PC-9 (cell line): ENCODE results near the gene SPAG17. TPM values are rescaled to one million over a fixed set of nuclear protein-coding genes. Genes with fewer than 3 reads are reported as not detected.

Source experiments
- BruUV-seq: library from RNA; stranded (reverse); fragments of 400-500 nt; replicated peaks from 2 replicates; lab custom pipeline; 2021; lab: Mats Ljungman, UMichigan
- CTCF ChIA-PET: fragments of 300-600 bp; sonication (Branson Sonifier 250); formaldehyde crosslinking; loops from one replicate; lab custom pipeline; 2022; ENCODE audit warnings: antibody characterized with exemption; lab: Charles Lee
- POLR2A ChIA-PET: fragments of 300-600 bp; sonication (Branson Sonifier 250); formaldehyde crosslinking; loops from one replicate; lab custom pipeline; 2022; ENCODE audit warnings: antibody characterized with exemption; ENCODE audit not compliant: unreplicated experiment; lab: Charles Lee
- DNase-seq, 2 experiments: peaks; one replicate each; pipeline versions ENCODE4 v3.0.0 to v3.0.0-alpha.2; 2015 to 2022; ENCODE audit warnings: mixed read lengths in 1 of 2
- H2AFZ ChIP-seq: fragments of 200-600 bp; sonication (generic); 2 replicates; pipeline ENCODE4 v1.8.1; 2017; ENCODE audit warnings: antibody characterized with exemption
- H3F3A ChIP-seq: fragments of 200-600 bp; sonication (generic); 2 replicates; pipeline ENCODE4 v1.8.1; 2017; ENCODE audit warnings: antibody characterized with exemption, mild to moderate bottlenecking, low read depth; ENCODE audit not compliant: insufficient read depth
- H3K27ac ChIP-seq: fragments of 200-600 bp; sonication (generic); 2 replicates; pipeline ENCODE4 v1.6.1; 2016; ENCODE audit warnings: mixed run types
- H3K27me3 ChIP-seq: fragments of 200-600 bp; sonication (generic); 2 replicates; pipeline ENCODE4 v1.6.1; 2016; ENCODE audit warnings: low read depth, mixed run types; ENCODE audit not compliant: insufficient read depth
- H3K36me3 ChIP-seq: fragments of 200-600 bp; sonication (generic); 2 replicates; pipeline ENCODE4 v1.6.1; 2016; ENCODE audit warnings: low read depth, mixed run types
- H3K4me1 ChIP-seq: fragments of 200-600 bp; sonication (generic); replicated peaks from 2 replicates; pipeline ENCODE4 v1.6.1; 2016; ENCODE audit warnings: mixed run types; ENCODE audit not compliant: insufficient read depth
- H3K4me2 ChIP-seq: fragments of 200-600 bp; sonication (generic); 2 replicates; pipeline ENCODE4 v1.6.1; 2017; ENCODE audit warnings: mixed run types
- H3K4me3 ChIP-seq: fragments of 200-600 bp; sonication (generic); 2 replicates; pipeline ENCODE4 v1.6.1; 2016; ENCODE audit warnings: mixed run types
- H3K79me2 ChIP-seq: fragments of 200-600 bp; sonication (generic); 2 replicates; pipeline ENCODE4 v1.6.1; 2017; ENCODE audit warnings: low read depth, mixed run types
- H3K9me2 ChIP-seq: fragments of 200-600 bp; sonication (generic); 2 replicates; pipeline ENCODE4 v1.8.1; 2017; ENCODE audit warnings: mild to moderate bottlenecking; ENCODE audit not compliant: insufficient read depth
- H3K9me3 ChIP-seq: fragments of 200-600 bp; sonication (generic); 2 replicates; pipeline ENCODE4 v1.8.1; 2016; ENCODE audit warnings: low read depth; ENCODE audit not compliant: insufficient read depth
- H4K20me1 ChIP-seq: fragments of 200-600 bp; sonication (generic); 2 replicates; pipeline ENCODE4 v1.8.1; 2017; ENCODE audit not compliant: insufficient read depth
- CTCF ChIP-seq: fragments of 200-600 bp; sonication (generic); conservative IDR thresholded peaks from 2 replicates; pipeline ENCODE4 v1.6.1; 2017; ENCODE audit warnings: mixed run types, antibody characterized with exemption, mild to moderate bottlenecking, moderate library complexity
- EZH2 ChIP-seq: fragments of 200-600 bp; sonication (generic); IDR thresholded peaks from 2 replicates; pipeline ENCODE4 v1.8.0; 2017; ENCODE audit warnings: antibody characterized with exemption, low read depth
- intact Hi-C: fragments of 100-400 bp; cut with micrococcal nuclease; formaldehyde crosslinking; loops from one replicate; pipeline ENCODE4 v1.10.0; 2022; ENCODE audit not compliant: unreplicated experiment
- total RNA-seq: library from RNA; stranded (reverse); gene quantifications from 2 replicates; pipeline ENCODE4 v1.2.3, GENCODE V29; 2021

SPAG17 gene
- total RNA-seq, 1 experiment from 2014 or later: not detected

GRCh38 chr1:118210723-118211110 lies 25.7 kb upstream of the SPAG17 start:
- Histone ChIP-seq H3K79me2 (no peaks in the 10 kb centered on the region), H3K36me3 (no peaks in the 10 kb centered on the region), H3K4me3 (no peak overlapping the region), H3K4me2 (no peak overlapping the region), H3K9me2 (no peaks in the 10 kb centered on the region), H3K9me3 (no peaks in the 10 kb centered on the region), H3F3A (no peaks in the 10 kb centered on the region), H3K27ac (no peak overlapping the region), H3K27me3 (no peaks in the 10 kb centered on the region), H3K4me1 (no peaks in the 10 kb centered on the region), H4K20me1 (no peaks in the 10 kb centered on the region), H2AFZ (no peak overlapping the region)
- BruUV-seq: no TSS peak
- CTCF ChIA-PET: no interaction called here
- TF ChIP-seq EZH2: no peak
- TF ChIP-seq CTCF: no peak
- no peak for DNase-seq
- intact Hi-C loops: no loop called here
- POLR2A ChIA-PET: no interaction called here

GRCh38 chr1:118210051-118210722 lies 25.2 kb upstream of the SPAG17 start:
- CTCF ChIA-PET: no interaction called here
- Histone ChIP-seq H3K4me3 (no peak overlapping the region), H3K27me3 (no peaks in the 10 kb centered on the region), H3F3A (no peaks in the 10 kb centered on the region), H3K36me3 (no peaks in the 10 kb centered on the region), H3K9me3 (no peaks in the 10 kb centered on the region), H3K9me2 (no peaks in the 10 kb centered on the region), H3K4me1 (no peaks in the 10 kb centered on the region), H3K27ac (no peak overlapping the region), H4K20me1 (no peaks in the 10 kb centered on the region), H3K79me2 (no peaks in the 10 kb centered on the region), H3K4me2 (no peak overlapping the region), H2AFZ (no peak overlapping the region)
- DNase-seq: no peak
- BruUV-seq: no TSS peak
- no peak for TF ChIP-seq EZH2
- no peak for TF ChIP-seq CTCF
- intact Hi-C loops: no loop called here
- POLR2A ChIA-PET: no interaction called here

GRCh38 chr1:118209648-118210047 lies 24.6 kb upstream of the SPAG17 start:
- Histone ChIP-seq H3K27ac (no peak overlapping the region), H3F3A (no peaks in the 10 kb centered on the region), H3K4me1 (no peaks in the 10 kb centered on the region), H3K36me3 (no peaks in the 10 kb centered on the region), H3K9me2 (no peaks in the 10 kb centered on the region), H3K4me3 (no peak overlapping the region), H3K4me2 (no peak overlapping the region), H3K27me3 (no peaks in the 10 kb centered on the region), H3K9me3 (no peaks in the 10 kb centered on the region), H3K79me2 (no peaks in the 10 kb centered on the region), H4K20me1 (no peaks in the 10 kb centered on the region), H2AFZ (no peak overlapping the region)
- TF ChIP-seq EZH2 (no peak), CTCF (no peak)
- BruUV-seq: no TSS peak
- ChIA-PET CTCF (no interaction called here), POLR2A (no interaction called here)
- DNase-seq: no peak
- intact Hi-C loops: no loop called here
